A673 (cell line): ENCODE results near the gene APOL6. TPM values are rescaled to one million over a fixed set of nuclear protein-coding genes. Genes with fewer than 3 reads are reported as not detected.
A peak's percentile ranks its signal among the peaks of the same experiment; 100 is the strongest.

Experiments
- BruUV-seq: library from RNA; stranded (reverse); fragments of 400-500 nt; replicated peaks from 2 replicates; lab custom pipeline; 2021; lab: Mats Ljungman, UMichigan
- CTCF ChIA-PET: fragments of 300-600 bp; sonication (Branson Sonifier 250); formaldehyde crosslinking; loops from one replicate; lab custom pipeline; 2022; ENCODE audit warnings: antibody characterized with exemption; lab: Charles Lee
- POLR2A ChIA-PET: fragments of 300-600 bp; sonication (Branson Sonifier 250); formaldehyde crosslinking; loops from one replicate; lab custom pipeline; 2022; ENCODE audit warnings: antibody characterized with exemption; ENCODE audit not compliant: low non-redundant PET; lab: Charles Lee
- DNase-seq: peaks from one replicate; pipeline ENCODE4 v3.0.0-alpha.2; 2015; ENCODE audit warnings: low spot score
- H3K27ac ChIP-seq: fragments of 200-600 bp; sonication (generic); 2 replicates; pipeline ENCODE4 v1.5.1; 2016; ENCODE audit warnings: mixed run types, low read depth, mild to moderate bottlenecking, mixed read lengths, antibody characterized with exemption, low read length; ENCODE audit not compliant: poor library complexity, severe bottlenecking
- H3K27me3 ChIP-seq: fragments of 200-600 bp; sonication (generic); replicated peaks from 2 replicates; pipeline ENCODE4 v1.6.1; 2017; ENCODE audit warnings: mixed run types, low read depth, mild to moderate bottlenecking, mixed read lengths, antibody characterized with exemption, low read length; ENCODE audit not compliant: insufficient read depth, poor library complexity
- H3K36me3 ChIP-seq: fragments of 200-600 bp; sonication (generic); 2 replicates; pipeline ENCODE4 v1.6.1; 2016; ENCODE audit warnings: mixed run types, mild to moderate bottlenecking, mixed read lengths, antibody characterized with exemption, low read length; ENCODE audit not compliant: insufficient read depth, poor library complexity, severe bottlenecking
- H3K4me1 ChIP-seq: fragments of 200-600 bp; sonication (generic); 2 replicates; pipeline ENCODE4 v1.6.1; 2017; ENCODE audit warnings: mixed run types, mild to moderate bottlenecking, mixed read lengths, antibody characterized with exemption, low read length; ENCODE audit not compliant: insufficient read depth, poor library complexity, severe bottlenecking
- H3K4me3 ChIP-seq: fragments of 200-600 bp; sonication (generic); 2 replicates; pipeline ENCODE4 v1.5.1; 2016; ENCODE audit warnings: low read depth, mixed run types, mild to moderate bottlenecking, mixed read lengths, low read length; ENCODE audit not compliant: poor library complexity, severe bottlenecking
- H3K9me3 ChIP-seq: fragments of 200-600 bp; sonication (generic); 2 replicates; pipeline ENCODE4 v1.6.1; 2016; ENCODE audit warnings: mixed run types, low read depth, mild to moderate bottlenecking, mixed read lengths, antibody characterized with exemption, low read length; ENCODE audit not compliant: poor library complexity, severe bottlenecking
- CTCF ChIP-seq: fragments of 300-800, 200-600 bp; sonication (generic); conservative IDR thresholded peaks from 2 replicates; pipeline ENCODE4 v1.5.1; 2017; ENCODE audit warnings: low read depth, mild to moderate bottlenecking, antibody characterized with exemption, low read length, moderate library complexity, mixed read lengths
- EZH2 ChIP-seq: fragments of 200-600 bp; sonication (generic); IDR thresholded peaks from 2 replicates; pipeline ENCODE4 v1.6.1; 2017; ENCODE audit warnings: borderline replicate concordance, low read depth, mild to moderate bottlenecking, mixed read lengths, antibody characterized with exemption, low read length; ENCODE audit not compliant: poor library complexity, severe bottlenecking
- intact Hi-C: fragments of 100-400 bp; cut with micrococcal nuclease; formaldehyde crosslinking; loops from one replicate; pipeline ENCODE4 v1.10.0; 2022; ENCODE audit not compliant: unreplicated experiment
- total RNA-seq: library from RNA; stranded (reverse); gene quantifications from 2 replicates; pipeline ENCODE4 v1.2.3, GENCODE V29; 2021

APOL6 gene
- total RNA-seq, 1 experiment from 2014 or later = 6.3 TPM

GRCh38 chr22:35625763-35626432 is 22.3 kb upstream of the APOL6 start:
- intact Hi-C loops = loop anchor here (2.0 to 5.0 kb wide), 2 partner anchors 211 to 295 kb away; no protein-coding TSS in a partner anchor
- POLR2A ChIA-PET = no interaction called here
- no TSS peak for BruUV-seq
- TF ChIP-seq EZH2 (no peak), CTCF (no peak)
- peak; percentile 12 for DNase-seq
- Histone ChIP-seq H3K9me3 (no peaks in the 10 kb centered on the region), H3K27ac (no peak overlapping the region), H3K36me3 (no peaks in the 10 kb centered on the region), H3K4me1 (peaks cover 21% of the 10 kb centered on the region), H3K27me3 (no peaks in the 10 kb centered on the region), H3K4me3 (no peak overlapping the region)
- CTCF ChIA-PET = no interaction called here

GRCh38 chr22:35627267-35628041 is 20.8 kb upstream of the APOL6 start:
- peak; percentile 90 for DNase-seq
- ChIA-PET POLR2A (interaction anchor here (0.6 kb wide), 1 partner anchor 57 kb away, joined by 3 read pairs; no protein-coding TSS in a partner anchor), CTCF (no interaction called here)
- Histone ChIP-seq H3K36me3 (no peaks in the 10 kb centered on the region), H3K27me3 (no peaks in the 10 kb centered on the region), H3K27ac (peak overlapping the region; percentile 45), H3K4me1 (peaks cover 18% of the 10 kb centered on the region), H3K4me3 (peak overlapping the region; percentile 49), H3K9me3 (no peaks in the 10 kb centered on the region)
- TSS peak; percentile 34 for BruUV-seq
- intact Hi-C loops = loop anchor here (1.0 to 5.0 kb wide), 4 partner anchors 210 to 497 kb away; no protein-coding TSS in a partner anchor
- TF ChIP-seq CTCF (peak; percentile 75), EZH2 (no peak)

GRCh38 chr22:35628732-35629131 is 19.5 kb upstream of the APOL6 start:
- intact Hi-C loops = loop anchor here (5.0 kb wide), 1 partner anchor 209 kb away; no protein-coding TSS in a partner anchor
- Histone ChIP-seq H3K4me3 (no peak overlapping the region), H3K4me1 (peaks cover 10% of the 10 kb centered on the region), H3K9me3 (no peaks in the 10 kb centered on the region), H3K27ac (no peak overlapping the region), H3K36me3 (no peaks in the 10 kb centered on the region), H3K27me3 (no peaks in the 10 kb centered on the region)
- TF ChIP-seq CTCF (no peak), EZH2 (no peak)
- no TSS peak for BruUV-seq
- POLR2A ChIA-PET = no interaction called here
- DNase-seq = no peak
- CTCF ChIA-PET = interaction anchor here (1.1 kb wide), 1 partner anchor 437 kb away, joined by 3 read pairs; no protein-coding TSS in a partner anchor
